ENCODE results near the gene SH3D21.

Gene SH3D21

GRCh38 chr1:36287595-36287994 is 18.6 kb upstream of the SH3D21 start:
- peaks cover 4% of the 10 kb centered on the region for H3K36me3 ChIP-seq (replicated peaks; ENCODE audit: insufficient read depth, low read length)

GRCh38 chr1:36295390-36295789 is 10.8 kb upstream of the SH3D21 start:
- Histone ChIP-seq H3K4me3 (ENCODE audit: low read length) (no peak overlapping the region), H3K27ac (ENCODE audit: low read length) (no peak overlapping the region), H3K4me1 (ENCODE audit: low read length) (no peaks in the 10 kb centered on the region), H3K79me2 (ENCODE audit: low read length) (peaks cover 13% of the 10 kb centered on the region), H3K4me2 (ENCODE audit: low read depth, low read length) (no peak overlapping the region), H3K27me3 (replicated peaks; ENCODE audit: insufficient read depth, low read length) (no peaks in the 10 kb centered on the region), H3K36me3 (replicated peaks; ENCODE audit: insufficient read depth, low read length) (peaks cover 11% of the 10 kb centered on the region; the same call in 1 of the 2 replicates), H3K9ac (ENCODE audit: low read length) (no peak overlapping the region), H3K9me2 (replicated peaks; ENCODE audit: insufficient read depth, low read length) (no peaks in the 10 kb centered on the region), H4K20me1 (ENCODE audit: insufficient read depth, low read length) (no peaks in the 10 kb centered on the region), H3F3A (ENCODE audit: insufficient read depth, low read length) (peaks cover 4% of the 10 kb centered on the region; the same call in 1 of the 2 replicates), H3K9me3 (replicated peaks; ENCODE audit: insufficient read depth, low read length) (no peaks in the 10 kb centered on the region), H2AFZ (ENCODE audit: low read length) (no peak overlapping the region)
- TF ChIP-seq EZH2 (optimal IDR thresholded peaks at IDR 0.05; ENCODE audit: low read depth, low read length), result no peak
- no peak for TF ChIP-seq CTCF (IDR thresholded peaks at IDR 0.05; ENCODE audit: low read length)
- TF ChIP-seq EZH2phosphoT487 (IDR thresholded peaks at IDR 0.05; ENCODE audit: low read length), result no peak
- no peak for DNase-seq

More at GRCh38 chr1:36287595-36287994, 18.6 kb upstream of the SH3D21 start:
- no peak overlapping the region for H3K27ac ChIP-seq (ENCODE audit: low read length)
- no peaks in the 10 kb centered on the region for H3K9me2 ChIP-seq (replicated peaks; ENCODE audit: insufficient read depth, low read length)
- H3F3A ChIP-seq (ENCODE audit: insufficient read depth, low read length), result peaks cover 10% of the 10 kb centered on the region
- H3K4me1 ChIP-seq (ENCODE audit: low read length), result peaks cover 7% of the 10 kb centered on the region
- H3K9ac ChIP-seq (ENCODE audit: low read length), result no peak overlapping the region
- no peaks in the 10 kb centered on the region for H3K27me3 ChIP-seq (replicated peaks; ENCODE audit: insufficient read depth, low read length)
- TF ChIP-seq CTCF (IDR thresholded peaks at IDR 0.05; ENCODE audit: low read length), result no peak
- no peak for TF ChIP-seq EZH2 (optimal IDR thresholded peaks at IDR 0.05; ENCODE audit: low read depth, low read length)
- TF ChIP-seq EZH2phosphoT487 (IDR thresholded peaks at IDR 0.05; ENCODE audit: low read length), result no peak
- no peak overlapping the region for H2AFZ ChIP-seq (ENCODE audit: low read length)
- H3K9me3 ChIP-seq (replicated peaks; ENCODE audit: insufficient read depth, low read length), result no peaks in the 10 kb centered on the region
- H4K20me1 ChIP-seq (ENCODE audit: insufficient read depth, low read length), result no peaks in the 10 kb centered on the region
- no peak overlapping the region for H3K4me3 ChIP-seq (ENCODE audit: low read length)
- no peak for DNase-seq
- no peak overlapping the region for H3K4me2 ChIP-seq (ENCODE audit: low read depth, low read length)
- H3K79me2 ChIP-seq (ENCODE audit: low read length), result peaks cover 56% of the 10 kb centered on the region

- peaks cover 10% of the 10 kb centered on the region; the same call in 1 of the 2 replicates for H3K79me2 ChIP-seq (ENCODE audit: low read length)
- no peaks in the 10 kb centered on the region for H3K27me3 ChIP-seq (replicated peaks; ENCODE audit: insufficient read depth, low read length)
- H3K4me3 ChIP-seq (ENCODE audit: low read length), result no peak overlapping the region
- H3K4me1 ChIP-seq (ENCODE audit: low read length), result no peaks in the 10 kb centered on the region
- H3F3A ChIP-seq (ENCODE audit: insufficient read depth, low read length), result peaks cover 4% of the 10 kb centered on the region; the same call in 1 of the 2 replicates
- H3K9me3 ChIP-seq (replicated peaks; ENCODE audit: insufficient read depth, low read length), result no peaks in the 10 kb centered on the region
- no peak overlapping the region for H2AFZ ChIP-seq (ENCODE audit: low read length)
- no peaks in the 10 kb centered on the region for H3K9me2 ChIP-seq (replicated peaks; ENCODE audit: insufficient read depth, low read length)
- TF ChIP-seq CTCF (IDR thresholded peaks at IDR 0.05; ENCODE audit: low read length) (no peak), EZH2 (optimal IDR thresholded peaks at IDR 0.05; ENCODE audit: low read depth, low read length) (no peak), EZH2phosphoT487 (IDR thresholded peaks at IDR 0.05; ENCODE audit: low read length) (no peak)
- no peak overlapping the region for H3K9ac ChIP-seq (ENCODE audit: low read length)
- H4K20me1 ChIP-seq (ENCODE audit: insufficient read depth, low read length), result no peaks in the 10 kb centered on the region
- H3K36me3 ChIP-seq (replicated peaks; ENCODE audit: insufficient read depth, low read length), result peaks cover 22% of the 10 kb centered on the region
- DNase-seq, result no peak
- H3K27ac ChIP-seq (ENCODE audit: low read length), result no peak overlapping the region
- no peak overlapping the region for H3K4me2 ChIP-seq (ENCODE audit: low read depth, low read length)
Observed at GRCh38 chr1:36297062-36297461, 9.1 kb upstream of the SH3D21 start.
